Osteoblast (primary cell): ENCODE results near the gene WDR91. TPM values are rescaled to one million over a fixed set of nuclear protein-coding genes. Genes with fewer than 3 reads are reported as not detected.
"Not testable (repeated sequence)": the region's sequence is repeated elsewhere in the genome, so short reads cannot be mapped to it uniquely, and the experiment has no call there.

Experiments used
- DNase-seq: peaks from one replicate; pipeline ENCODE4 v3.0.0; 2011; ENCODE audit warnings: low spot score, mixed read lengths; ENCODE audit not compliant: insufficient read length; ENCODE audit errors: missing footprints
- H2AFZ ChIP-seq: 2 replicates; pipeline ENCODE4 v1.6.0; 2011; ENCODE audit warnings: mild to moderate bottlenecking, low read length
- H3K27ac ChIP-seq: 2 replicates; pipeline ENCODE4 v1.5.1; 2011; ENCODE audit warnings: mild to moderate bottlenecking, low read depth, low read length, moderate library complexity
- H3K27me3 ChIP-seq: 2 replicates; pipeline ENCODE4 v1.6.0; 2012; ENCODE audit warnings: mild to moderate bottlenecking, control low read depth, inconsistent platforms, low read length, moderate library complexity; ENCODE audit not compliant: insufficient read depth
- H3K36me3 ChIP-seq: 2 replicates; pipeline ENCODE4 v1.5.1; 2011; ENCODE audit warnings: mild to moderate bottlenecking, low read length, control low read depth, moderate library complexity; ENCODE audit not compliant: insufficient read depth
- H3K4me1 ChIP-seq: 2 replicates; pipeline ENCODE4 v1.5.1; 2011; ENCODE audit warnings: mild to moderate bottlenecking, low read length, control low read depth, moderate library complexity; ENCODE audit not compliant: insufficient read depth
- H3K4me2 ChIP-seq: 2 replicates; pipeline ENCODE4 v1.6.0; 2011; ENCODE audit warnings: mild to moderate bottlenecking, low read length; ENCODE audit not compliant: insufficient read depth
- H3K4me3 ChIP-seq: fragments of 200-600 bp; sonication (generic); 3 replicates; pipeline ENCODE4 v1.5.1; 2012; ENCODE audit warnings: mild to moderate bottlenecking, low read length, inconsistent platforms; ENCODE audit not compliant: insufficient read depth
- H3K79me2 ChIP-seq: 2 replicates; pipeline ENCODE4 v1.6.0; 2012; ENCODE audit warnings: mild to moderate bottlenecking, low read length, control low read depth, inconsistent platforms; ENCODE audit not compliant: insufficient read depth
- H3K9me3 ChIP-seq: 2 replicates; pipeline ENCODE4 v1.5.1; 2011; ENCODE audit warnings: low read depth, low read length, control low read depth
- H4K20me1 ChIP-seq: 2 replicates; pipeline ENCODE4 v1.6.0; 2012; ENCODE audit warnings: mild to moderate bottlenecking, low read length, control low read depth; ENCODE audit not compliant: insufficient read depth
- CTCF ChIP-seq: IDR thresholded peaks from 2 replicates; pipeline ENCODE4 v1.5.1; 2011; ENCODE audit warnings: mild to moderate bottlenecking, low read depth, low read length, moderate library complexity; ENCODE audit errors: extremely low read depth
- total RNA-seq: library from RNA; depleted of rRNA; stranded (reverse); fragments of >200 nt; gene quantifications from 2 replicates; pipeline ENCODE4 v1.2.3, GENCODE V29; 2012

WDR91 gene
- total RNA-seq, 1 donor: 8.7 TPM

- H3K4me2 ChIP-seq: no peak overlapping the region
- H3K9me3 ChIP-seq: peaks cover 13% of the 10 kb centered on the region
- H3K79me2 ChIP-seq: no peaks in the 10 kb centered on the region
- peaks cover 1% of the 10 kb centered on the region for H3K36me3 ChIP-seq
- no peaks in the 10 kb centered on the region for H4K20me1 ChIP-seq
- H3K27ac ChIP-seq: no peak overlapping the region
- H3K4me1 ChIP-seq: no peaks in the 10 kb centered on the region
- H2AFZ ChIP-seq: no peak overlapping the region
- DNase-seq: no peak
- H3K4me3 ChIP-seq: no peak overlapping the region
- no peaks in the 10 kb centered on the region for H3K27me3 ChIP-seq
- TF ChIP-seq CTCF: no peak
Observed at GRCh38 chr7:135177028-135177696, 34.2 kb downstream of the WDR91 start.

- Histone ChIP-seq H3K4me1 (peaks cover 9% of the 10 kb centered on the region), H3K27ac (no peak overlapping the region), H3K9me3 (peaks cover 3% of the 10 kb centered on the region), H4K20me1 (no peaks in the 10 kb centered on the region), H3K36me3 (no peaks in the 10 kb centered on the region), H2AFZ (no peak overlapping the region), H3K79me2 (no peaks in the 10 kb centered on the region), H3K27me3 (no peaks in the 10 kb centered on the region), H3K4me3 (no peak overlapping the region), H3K4me2 (no peak overlapping the region)
- no peak for TF ChIP-seq CTCF
- no peak for DNase-seq
Observed at GRCh38 chr7:135175931-135176330, 35.4 kb downstream of the WDR91 start.

- no peak overlapping the region for H2AFZ ChIP-seq
- H3K4me3 ChIP-seq: no peak overlapping the region
- no peak for DNase-seq
- H3K27me3 ChIP-seq: no peaks in the 10 kb centered on the region
- no peaks in the 10 kb centered on the region for H3K9me3 ChIP-seq
- H3K79me2 ChIP-seq: no peaks in the 10 kb centered on the region
- TF ChIP-seq CTCF: no peak
- peaks cover 10% of the 10 kb centered on the region for H3K4me1 ChIP-seq
- no peaks in the 10 kb centered on the region for H4K20me1 ChIP-seq
- H3K4me2 ChIP-seq: no peak overlapping the region
- H3K36me3 ChIP-seq: no peaks in the 10 kb centered on the region
- H3K27ac ChIP-seq: no peak overlapping the region
Observed at GRCh38 chr7:135174941-135175340, 36.4 kb downstream of the WDR91 start.

- not testable (repeated sequence) for H3K9me3 ChIP-seq, DNase-seq, H3K27me3 ChIP-seq, H4K20me1 ChIP-seq, H3K27ac ChIP-seq, H3K79me2 ChIP-seq, H3K36me3 ChIP-seq, H3K4me3 ChIP-seq, H3K4me2 ChIP-seq, H2AFZ ChIP-seq
- peaks cover 19% of the 10 kb centered on the region for H3K4me1 ChIP-seq
Observed at GRCh38 chr7:135173916-135174315, 37.4 kb downstream of the WDR91 start.

GRCh38 chr7:135171581-135172291 lies 39.6 kb downstream of the WDR91 start:
- Histone ChIP-seq H3K79me2 (peaks cover 28% of the 10 kb centered on the region), H3K4me1 (peaks cover 24% of the 10 kb centered on the region), H3K36me3 (peaks cover 18% of the 10 kb centered on the region), H3K4me2 (peak overlapping the region; percentile 57), H4K20me1 (peaks cover 16% of the 10 kb centered on the region), H3K27ac (peak overlapping the region; percentile 58), H2AFZ (peak overlapping the region; percentile 91), H3K4me3 (peak overlapping the region; percentile 35)
- H3K9me3 ChIP-seq, H3K27me3 ChIP-seq: not testable (repeated sequence)
- DNase-seq: peak; percentile 83

GRCh38 chr7:135170998-135171481 lies 40.3 kb downstream of the WDR91 start:
- peak overlapping the region; percentile 88 for H3K4me2 ChIP-seq
- H3K4me3 ChIP-seq: peak overlapping the region; percentile 90
- peaks cover 16% of the 10 kb centered on the region for H4K20me1 ChIP-seq
- peaks cover 28% of the 10 kb centered on the region for H3K79me2 ChIP-seq
- peaks cover 24% of the 10 kb centered on the region for H3K4me1 ChIP-seq
- H3K27ac ChIP-seq: peak overlapping the region; percentile 89
- not testable (repeated sequence) for H3K27me3 ChIP-seq, DNase-seq, H3K9me3 ChIP-seq
- H3K36me3 ChIP-seq: peaks cover 25% of the 10 kb centered on the region
- H2AFZ ChIP-seq: peak overlapping the region; percentile 91
